ENCODE data around the gene GABRA4. TPM values are rescaled to one million over a fixed set of nuclear protein-coding genes. Genes with fewer than 3 reads are reported as not detected.

GABRA4 gene
- polyA plus RNA-seq, 3 donors, result not detected

GRCh38 chr4:46952451-46952850 lies 40.9 kb downstream of the GABRA4 start:
- no peak for TF ChIP-seq CTCF (IDR thresholded peaks at IDR 0.05)
- no peaks in the 10 kb centered on the region for H3K36me3 ChIP-seq (replicated peaks in 1 of 2; ENCODE audit: control insufficient read depth in 1 of 2, insufficient read depth in 2 of 2, low read length in 2 of 2)

GRCh38 chr4:46950826-46951225 lies 42.6 kb downstream of the GABRA4 start:
- DNase-seq, result no peak
- Histone ChIP-seq H3K9ac (ENCODE audit: insufficient read depth, low read length, poor library complexity, severe bottlenecking) (no peak overlapping the region), H4K20me1 (ENCODE audit: insufficient read depth, low read length) (no peaks in the 10 kb centered on the region), H3K36me3 (replicated peaks in 1 of 2; ENCODE audit: control insufficient read depth in 1 of 2, insufficient read depth in 2 of 2, low read length in 2 of 2) (no peaks in the 10 kb centered on the region), H3K79me2 (ENCODE audit: insufficient read depth, low read length) (no peaks in the 10 kb centered on the region), H3K4me2 (replicated peaks; ENCODE audit: extremely low read depth, low read length, poor library complexity, severe bottlenecking) (no peak overlapping the region), H3K9me3 (replicated peaks in 1 of 2; ENCODE audit: control insufficient read depth in 1 of 2, insufficient read depth in 1 of 2, low read length in 2 of 2) (no peaks in the 10 kb centered on the region), H3K4me3 (replicated peaks in 1 of 3; ENCODE audit: low read depth in 2 of 3, low read length in 3 of 3) (no peak overlapping the region), H3K4me1 (ENCODE audit: control insufficient read depth in 1 of 2, insufficient read depth in 2 of 2, low read length in 2 of 2) (no peaks in the 10 kb centered on the region), H2AFZ (ENCODE audit: insufficient read depth, low read depth, low read length, poor library complexity, severe bottlenecking) (no peak overlapping the region), H3K27ac (ENCODE audit: low read depth in 1 of 2, low read length in 2 of 2) (no peak overlapping the region), H3K27me3 (ENCODE audit: control insufficient read depth in 2 of 2, insufficient read depth in 2 of 2, low read length in 2 of 2) (peaks cover 0 to 5% of the 10 kb centered on the region in 2 donors)
- intact Hi-C loops (cut with micrococcal nuclease), result no loop called here
- no peaks in the 10 kb centered on the region for H3K9me3 Mint-ChIP-seq
- no peak overlapping the region for H3K4me3 Mint-ChIP-seq
- no peaks in the 10 kb centered on the region for H3K4me1 Mint-ChIP-seq
- peaks cover 3 to 12% (median 6%) of the 10 kb centered on the region in 3 donors for H3K27me3 Mint-ChIP-seq (ENCODE audit: low read depth in 3 of 3)
- no peaks in the 10 kb centered on the region for H3K36me3 Mint-ChIP-seq
- no CpG with 5 or more reads among the region's 3 CpGs for WGBS (ENCODE audit: insufficient coverage)
- TF ChIP-seq CTCF (IDR thresholded peaks at IDR 0.05), result no peak
- H3K27ac Mint-ChIP-seq, result no peak overlapping the region

More at GRCh38 chr4:46952451-46952850, 40.9 kb downstream of the GABRA4 start:
- intact Hi-C loops (cut with micrococcal nuclease), result no loop called here
- Mint-ChIP-seq H3K9me3 (no peaks in the 10 kb centered on the region), H3K4me3 (no peak overlapping the region), H3K27me3 (ENCODE audit: low read depth in 3 of 3) (peaks cover 4 to 10% (median 9%) of the 10 kb centered on the region in 3 donors), H3K4me1 (no peaks in the 10 kb centered on the region), H3K36me3 (no peaks in the 10 kb centered on the region), H3K27ac (no peak overlapping the region)
- Histone ChIP-seq H3K9me3 (replicated peaks in 1 of 2; ENCODE audit: control insufficient read depth in 1 of 2, insufficient read depth in 1 of 2, low read length in 2 of 2) (no peaks in the 10 kb centered on the region), H3K4me3 (replicated peaks in 1 of 3; ENCODE audit: low read depth in 2 of 3, low read length in 3 of 3) (no peak overlapping the region), H3K9ac (ENCODE audit: insufficient read depth, low read length, poor library complexity, severe bottlenecking) (no peak overlapping the region), H3K27ac (ENCODE audit: low read depth in 1 of 2, low read length in 2 of 2) (no peak overlapping the region), H3K4me2 (replicated peaks; ENCODE audit: extremely low read depth, low read length, poor library complexity, severe bottlenecking) (no peak overlapping the region), H3K79me2 (ENCODE audit: insufficient read depth, low read length) (no peaks in the 10 kb centered on the region), H3K4me1 (ENCODE audit: control insufficient read depth in 1 of 2, insufficient read depth in 2 of 2, low read length in 2 of 2) (no peaks in the 10 kb centered on the region), H2AFZ (ENCODE audit: insufficient read depth, low read depth, low read length, poor library complexity, severe bottlenecking) (no peak overlapping the region), H3K27me3 (ENCODE audit: control insufficient read depth in 2 of 2, insufficient read depth in 2 of 2, low read length in 2 of 2) (peaks cover 0 to 8% of the 10 kb centered on the region in 2 donors), H4K20me1 (ENCODE audit: insufficient read depth, low read length) (no peaks in the 10 kb centered on the region)
- WGBS (ENCODE audit: insufficient coverage), result no CpG with 5 or more reads among the region's 2 CpGs
- DNase-seq, result no peak
